Loucy (cell line): ENCODE results near the gene GCNT2.

ENCODE experiments used
- H2AFZ ChIP-seq: fragments of 200-600 bp; sonication (generic); 2 replicates; pipeline ENCODE4 v1.6.0; 2016; ENCODE audit warnings: antibody characterized with exemption, mild to moderate bottlenecking, low read length, moderate library complexity
- H3F3A ChIP-seq: fragments of 200-600 bp; 2 replicates; pipeline ENCODE4 v1.6.0; 2016; ENCODE audit warnings: antibody characterized with exemption, low read depth, mild to moderate bottlenecking
- H3K27me3 ChIP-seq: fragments of 200-600 bp; sonication (generic); 2 replicates; pipeline ENCODE4 v1.6.1; 2014; ENCODE audit warnings: low read length, mild to moderate bottlenecking; ENCODE audit not compliant: insufficient read depth, poor library complexity, severe bottlenecking
- H3K36me3 ChIP-seq: fragments of 200-600 bp; sonication (generic); 2 replicates; pipeline ENCODE4 v1.6.1; 2016; ENCODE audit warnings: low read length; ENCODE audit not compliant: insufficient read depth
- H3K4me1 ChIP-seq: fragments of 200-600 bp; sonication (generic); 2 replicates; pipeline ENCODE4 v1.5.1; 2014; ENCODE audit warnings: low read length, mild to moderate bottlenecking; ENCODE audit not compliant: insufficient read depth, poor library complexity, severe bottlenecking
- H3K4me2 ChIP-seq: fragments of 200-600 bp; sonication (generic); 2 replicates; pipeline ENCODE4 v1.6.0; 2014; ENCODE audit warnings: antibody characterized with exemption, low read length, low read depth, mild to moderate bottlenecking; ENCODE audit not compliant: poor library complexity, severe bottlenecking
- H3K4me3 ChIP-seq: fragments of 200-600 bp; sonication (generic); 2 replicates; pipeline ENCODE4 v1.5.1; 2014; ENCODE audit warnings: low read length, mild to moderate bottlenecking, mixed read lengths; ENCODE audit not compliant: poor library complexity, severe bottlenecking
- H3K79me2 ChIP-seq: fragments of 200-600 bp; sonication (generic); 2 replicates; pipeline ENCODE4 v1.6.1; 2014; ENCODE audit warnings: low read length; ENCODE audit not compliant: insufficient read depth
- H3K9ac ChIP-seq: fragments of 200-600 bp; sonication (generic); 2 replicates; pipeline ENCODE4 v1.6.0; 2014; ENCODE audit warnings: mild to moderate bottlenecking, low read depth, low read length, moderate library complexity; ENCODE audit not compliant: poor library complexity, severe bottlenecking
- H3K9me2 ChIP-seq: fragments of 200-600 bp; sonication (generic); replicated peaks from 2 replicates; pipeline ENCODE4 v1.6.1; 2016; ENCODE audit warnings: low read depth, low read length, mixed read lengths
- H3K9me3 ChIP-seq: fragments of 200-600 bp; sonication (generic); 2 replicates; pipeline ENCODE4 v1.6.1; 2014; ENCODE audit warnings: mild to moderate bottlenecking, antibody characterized with exemption, low read length, low read depth; ENCODE audit not compliant: insufficient read depth
- H4K20me1 ChIP-seq: fragments of 200-600 bp; sonication (generic); 2 replicates; pipeline ENCODE4 v1.6.0; 2014; ENCODE audit warnings: antibody characterized with exemption, low read length, mild to moderate bottlenecking; ENCODE audit not compliant: insufficient read depth, poor library complexity, severe bottlenecking
- CTCF ChIP-seq: fragments of 200-600 bp; sonication (generic); conservative IDR thresholded peaks from 2 replicates; pipeline ENCODE4 v1.5.1; 2014; ENCODE audit warnings: mild to moderate bottlenecking, antibody characterized with exemption, low read length
- EZH2phosphoT487 ChIP-seq: fragments of 200-600 bp; IDR thresholded peaks from 2 replicates; pipeline ENCODE4 v1.6.1; 2018; ENCODE audit warnings: antibody characterized with exemption, mild to moderate bottlenecking, moderate library complexity, borderline replicate concordance

The GCNT2 gene

DNA sequence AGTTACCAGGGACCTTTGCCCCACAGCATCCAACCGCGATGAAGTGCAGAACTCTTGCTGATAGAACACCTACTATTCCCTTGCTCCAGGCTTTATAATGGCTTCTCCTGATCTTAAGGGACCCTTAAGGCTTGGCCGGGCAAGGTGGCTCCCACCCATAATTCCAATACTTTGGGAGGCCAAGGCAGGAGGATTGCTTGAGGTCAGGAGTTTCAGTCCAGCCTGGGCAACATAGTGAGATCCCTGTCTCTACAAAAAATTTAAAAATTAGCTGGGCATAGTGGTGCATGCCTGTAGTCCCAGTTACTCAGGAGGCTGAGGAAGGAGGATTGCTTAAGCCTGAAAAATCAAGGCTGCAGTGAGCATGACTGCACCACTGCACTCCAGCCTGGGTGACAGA is 68.8 kb downstream of the GCNT2 start:
- no peaks in the 10 kb centered on the region for H4K20me1 ChIP-seq
- H3K9me2 ChIP-seq, result no peaks in the 10 kb centered on the region
- H2AFZ ChIP-seq, result no peak overlapping the region
- TF ChIP-seq CTCF (no peak), EZH2phosphoT487 (no peak)
- H3K9me3 ChIP-seq, result no peaks in the 10 kb centered on the region
- no peak overlapping the region for H3K4me2 ChIP-seq
- no peak overlapping the region for H3K4me3 ChIP-seq
- peaks cover 11% of the 10 kb centered on the region for H3K4me1 ChIP-seq
- H3K79me2 ChIP-seq, result no peaks in the 10 kb centered on the region
- no peaks in the 10 kb centered on the region for H3K27me3 ChIP-seq
- no peaks in the 10 kb centered on the region for H3F3A ChIP-seq
- H3K9ac ChIP-seq, result no peak overlapping the region
- H3K36me3 ChIP-seq, result no peaks in the 10 kb centered on the region

DNA sequence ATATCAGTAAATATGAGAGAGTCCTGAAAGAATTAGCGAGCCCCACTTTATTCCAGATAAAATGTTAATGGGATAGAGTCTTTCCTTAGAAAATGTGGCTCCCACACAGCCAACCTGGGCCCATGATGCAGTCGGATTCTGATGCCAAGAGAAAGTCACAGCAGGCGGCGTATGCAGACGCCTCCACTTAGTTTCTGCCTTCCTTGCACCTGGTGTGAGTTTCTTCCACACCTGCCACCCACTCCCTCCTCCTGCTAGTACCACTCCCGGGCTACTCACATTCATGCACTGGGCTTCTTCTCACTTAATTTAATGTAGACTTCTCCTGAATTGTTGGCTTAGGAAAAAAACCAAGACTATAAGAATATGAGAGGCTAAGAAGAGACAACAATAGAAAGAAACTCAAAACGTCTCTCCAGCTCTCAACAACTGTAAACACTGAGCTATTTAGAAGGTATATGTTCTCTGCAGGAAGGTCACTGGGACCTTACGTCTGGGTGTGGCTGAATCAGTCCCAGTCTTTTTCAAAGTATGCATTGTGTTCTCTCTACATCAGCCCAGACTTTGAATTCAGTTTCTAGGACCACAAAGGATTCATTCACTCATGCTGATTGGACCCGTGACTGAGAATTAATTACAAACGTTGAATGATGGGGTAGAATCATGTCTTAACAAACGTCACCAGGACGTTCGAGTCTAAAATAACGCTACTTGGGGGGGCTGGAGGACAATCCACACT is 70.4 kb downstream of the GCNT2 start:
- Histone ChIP-seq H3K4me2 (no peak overlapping the region), H3F3A (no peaks in the 10 kb centered on the region), H3K27me3 (no peaks in the 10 kb centered on the region), H3K9ac (no peak overlapping the region), H4K20me1 (no peaks in the 10 kb centered on the region), H3K4me3 (no peak overlapping the region), H2AFZ (no peak overlapping the region), H3K9me2 (no peaks in the 10 kb centered on the region), H3K79me2 (no peaks in the 10 kb centered on the region), H3K36me3 (no peaks in the 10 kb centered on the region), H3K4me1 (peaks cover 11% of the 10 kb centered on the region), H3K9me3 (no peaks in the 10 kb centered on the region)
- TF ChIP-seq CTCF (no peak), EZH2phosphoT487 (no peak)

DNA sequence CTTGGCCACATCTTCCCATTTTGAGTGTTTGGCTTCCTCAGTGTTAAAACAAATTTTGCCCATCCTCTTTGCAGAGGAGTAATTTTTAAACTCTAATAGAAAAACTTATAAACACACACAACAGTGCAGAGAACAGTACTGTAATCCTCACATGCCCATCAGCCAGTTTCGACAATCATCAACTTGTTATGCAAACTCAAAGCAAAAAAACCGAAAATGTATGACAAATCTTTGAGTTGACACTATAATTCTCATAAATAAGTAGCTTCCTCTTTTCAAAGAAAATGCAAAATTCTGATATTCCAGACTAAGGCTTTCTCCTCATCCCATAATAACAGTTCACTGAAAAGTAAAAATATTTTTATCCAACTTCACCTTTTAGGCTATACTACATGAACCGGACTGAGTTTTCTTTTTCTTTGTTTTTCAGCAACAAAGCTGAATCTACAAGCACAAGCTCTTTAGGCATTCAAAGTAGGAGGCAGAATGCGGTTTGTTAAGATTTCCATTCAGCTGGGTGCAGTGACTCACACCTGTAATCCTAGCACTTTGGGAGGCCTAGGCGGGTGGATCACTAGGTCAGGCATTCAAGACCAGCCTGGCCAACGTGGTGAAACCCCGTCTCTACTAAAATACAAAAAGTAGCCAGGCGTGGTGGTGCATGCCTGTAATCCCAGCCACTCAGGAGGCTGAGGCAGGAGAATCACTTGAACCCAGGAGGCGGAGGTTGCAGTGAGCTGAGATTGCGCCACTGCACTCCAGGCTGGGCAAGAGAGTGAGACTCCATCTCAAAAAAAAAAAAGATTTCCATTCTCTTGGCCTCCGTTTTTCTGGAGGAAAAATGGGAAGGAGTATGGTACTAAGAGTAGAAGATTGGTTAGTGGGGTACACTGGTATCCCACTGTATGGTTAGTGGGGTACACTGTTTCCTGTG is 74.8 kb downstream of the GCNT2 start:
- Histone ChIP-seq H3K4me3 (no peak overlapping the region), H3K4me2 (no peak overlapping the region), H3K79me2 (no peaks in the 10 kb centered on the region), H2AFZ (no peak overlapping the region), H3K36me3 (no peaks in the 10 kb centered on the region), H3K27me3 (no peaks in the 10 kb centered on the region), H4K20me1 (no peaks in the 10 kb centered on the region), H3F3A (no peaks in the 10 kb centered on the region), H3K9ac (no peak overlapping the region), H3K9me3 (no peaks in the 10 kb centered on the region), H3K4me1 (no peaks in the 10 kb centered on the region), H3K9me2 (no peaks in the 10 kb centered on the region)
- TF ChIP-seq CTCF, result no peak
- no peak for TF ChIP-seq EZH2phosphoT487
